Calu3 (cell line): Measurements from ENCODE around the gene FAM227A. TPM values are rescaled to one million over a fixed set of nuclear protein-coding genes. Genes with fewer than 3 reads are reported as not detected.

ENCODE experiments used
- BruUV-seq: library from RNA; stranded (reverse); fragments of 400-500 nt; replicated peaks from 2 replicates; lab custom pipeline; 2021; lab: Mats Ljungman, UMichigan
- CTCF ChIA-PET: fragments of 300-600 bp; sonication (Branson Sonifier 250); formaldehyde crosslinking; loops from one replicate; lab custom pipeline; 2022; ENCODE audit warnings: antibody characterized with exemption; lab: Charles Lee
- DNase-seq: peaks from one replicate; pipeline ENCODE4 v3.0.0; 2022
- H3K27ac Mint-ChIP-seq: one replicate; pipeline ENCODE4 v1.8.0; 2022; ENCODE audit warnings: mixed read lengths; ENCODE audit not compliant: unreplicated experiment
- H3K27me3 Mint-ChIP-seq: one replicate; pipeline ENCODE4 v1.8.0; 2022; ENCODE audit warnings: mixed read lengths; ENCODE audit not compliant: unreplicated experiment
- H3K36me3 Mint-ChIP-seq: one replicate; pipeline ENCODE4 v1.8.0; 2022; ENCODE audit warnings: mild to moderate bottlenecking, moderate library complexity, mixed read lengths; ENCODE audit not compliant: insufficient read depth, unreplicated experiment
- H3K4me1 Mint-ChIP-seq: one replicate; pipeline ENCODE4 v1.8.0; 2022; ENCODE audit warnings: mild to moderate bottlenecking, low read depth, mixed read lengths; ENCODE audit not compliant: unreplicated experiment
- H3K4me3 Mint-ChIP-seq: one replicate; pipeline ENCODE4 v1.8.0; 2022; ENCODE audit warnings: mild to moderate bottlenecking, low read depth, moderate library complexity, mixed read lengths; ENCODE audit not compliant: unreplicated experiment
- H3K9me3 Mint-ChIP-seq: one replicate; pipeline ENCODE4 v1.8.0; 2022; ENCODE audit warnings: low read depth, mixed read lengths; ENCODE audit not compliant: unreplicated experiment
- CTCF ChIP-seq: fragments of 200-600 bp; IDR thresholded peaks from one replicate; pipeline ENCODE4 v1.8.0; 2022; ENCODE audit warnings: antibody characterized with exemption; ENCODE audit not compliant: unreplicated experiment
- intact Hi-C: fragments of 100-400 bp; cut with micrococcal nuclease; formaldehyde crosslinking; loops from one replicate; pipeline ENCODE4 v1.10.0; 2022; ENCODE audit not compliant: unreplicated experiment
- total RNA-seq: library from RNA; stranded (reverse); gene quantifications from 2 replicates; pipeline ENCODE4 v1.2.3, GENCODE V29; 2022

Gene FAM227A
- total RNA-seq, 1 experiment from 2014 or later: 9.6 TPM

- intact Hi-C loops: no loop called here
- Mint-ChIP-seq H3K36me3 (no peaks in the 10 kb centered on the region), H3K27ac (no peak overlapping the region), H3K9me3 (no peaks in the 10 kb centered on the region), H3K4me3 (no peak overlapping the region), H3K27me3 (no peaks in the 10 kb centered on the region), H3K4me1 (peaks cover 2% of the 10 kb centered on the region)
- CTCF ChIA-PET: interaction anchor here (0.6 kb wide), 1 partner anchor 12 kb away, joined by 4 read pairs; no protein-coding TSS in a partner anchor
- no peak for DNase-seq
- TF ChIP-seq CTCF: no peak
- no TSS peak for BruUV-seq
Observed at GRCh38 chr22:38554281-38554680, 101.9 kb downstream of the FAM227A start.

GRCh38 chr22:38549101-38549894 lies 106.9 kb downstream of the FAM227A start:
- BruUV-seq: no TSS peak
- Mint-ChIP-seq H3K9me3 (peaks cover 1% of the 10 kb centered on the region), H3K4me1 (peaks cover 9% of the 10 kb centered on the region), H3K36me3 (no peaks in the 10 kb centered on the region), H3K4me3 (no peak overlapping the region), H3K27me3 (no peaks in the 10 kb centered on the region), H3K27ac (peak overlapping the region; percentile 25)
- intact Hi-C loops: no loop called here
- peak; percentile 42 for DNase-seq
- CTCF ChIA-PET: no interaction called here
- no peak for TF ChIP-seq CTCF

GRCh38 chr22:38540701-38541100 lies 115.5 kb downstream of the FAM227A start:
- no peaks in the 10 kb centered on the region for H3K36me3 Mint-ChIP-seq
- no peaks in the 10 kb centered on the region for H3K27me3 Mint-ChIP-seq
- DNase-seq: no peak
- H3K4me3 Mint-ChIP-seq: no peak overlapping the region
- BruUV-seq: no TSS peak
- no peaks in the 10 kb centered on the region for H3K4me1 Mint-ChIP-seq
- TF ChIP-seq CTCF: no peak
- intact Hi-C loops: no loop called here
- no peak overlapping the region for H3K27ac Mint-ChIP-seq
- CTCF ChIA-PET: interaction anchor here (1.3 kb wide), 1 partner anchor 31 kb away, joined by 4 read pairs; no protein-coding TSS in a partner anchor
- peaks cover 6% of the 10 kb centered on the region for H3K9me3 Mint-ChIP-seq

GRCh38 chr22:38531251-38531938 lies 124.8 kb downstream of the FAM227A start:
- no peaks in the 10 kb centered on the region for H3K36me3 Mint-ChIP-seq
- BruUV-seq: no TSS peak
- no peak for DNase-seq
- H3K9me3 Mint-ChIP-seq: no peaks in the 10 kb centered on the region
- H3K27me3 Mint-ChIP-seq: no peaks in the 10 kb centered on the region
- H3K4me1 Mint-ChIP-seq: no peaks in the 10 kb centered on the region
- H3K4me3 Mint-ChIP-seq: no peak overlapping the region
- no peak for TF ChIP-seq CTCF
- H3K27ac Mint-ChIP-seq: no peak overlapping the region
- CTCF ChIA-PET: no interaction called here
- intact Hi-C loops: no loop called here

Other genes with a start within 250 kb of the FAM227A start
- not detected in 2 replicates for gene KCNJ4, start 201.2 kb downstream of the FAM227A start, total RNA-seq
- 16.1 and 18.7 TPM in 2 replicates for gene KDELR3, start 188.3 kb downstream of the FAM227A start, total RNA-seq
- 342 and 344 TPM in 2 replicates for gene DDX17, start 150.1 kb downstream of the FAM227A start, total RNA-seq
- 4.1 and 4.4 TPM in 2 replicates for gene DMC1, start 86.2 kb downstream of the FAM227A start, total RNA-seq
- gene CBY1, start 246 bp upstream of the FAM227A start, total RNA-seq: 40.9 and 42.7 TPM in 2 replicates
- gene TOMM22, start 25.6 kb upstream of the FAM227A start, total RNA-seq: 94.6 and 105 TPM in 2 replicates
- gene JOSD1, start 44.6 kb upstream of the FAM227A start, total RNA-seq: 58.5 and 70.0 TPM in 2 replicates
- gene GTPBP1, start 49.6 kb upstream of the FAM227A start, total RNA-seq: 79.1 and 91.4 TPM in 2 replicates
- gene SUN2, start 99.6 kb upstream of the FAM227A start, total RNA-seq: 50.7 and 66.3 TPM in 2 replicates
- 14.7 and 15.6 TPM in 2 replicates for gene DNAL4, start 137.8 kb upstream of the FAM227A start, total RNA-seq
- gene NPTXR, start 187.6 kb upstream of the FAM227A start, total RNA-seq: 6.1 and 6.6 TPM in 2 replicates
- gene CBX6, start 215.8 kb upstream of the FAM227A start, total RNA-seq: 140 and 152 TPM in 2 replicates